COLO668 (cell line): ENCODE measurements around the gene NLGN4X.

Source experiments
- DNase-seq: peaks from one replicate; lab custom pipeline; 2025; ENCODE audit not compliant: unreplicated experiment; lab: John Stamatoyannopoulos, UW

The NLGN4X gene

GRCh38 chrX:6159468-6159867, 69.2 kb downstream of the NLGN4X start:
- DNase-seq: no peak

- DNase-seq: no peak
Observed at GRCh38 chrX:6151971-6152370, 76.7 kb downstream of the NLGN4X start.

- no peak for DNase-seq
Observed at GRCh38 chrX:6149060-6149872, 79.4 kb downstream of the NLGN4X start.

GRCh38 chrX:6134255-6134654, 94.4 kb downstream of the NLGN4X start:
- DNase-seq: no peak

- no peak for DNase-seq
Observed at GRCh38 chrX:6132970-6133369, 95.7 kb downstream of the NLGN4X start.

- DNase-seq: no peak
Observed at GRCh38 chrX:6131287-6131686, 97.4 kb downstream of the NLGN4X start.

GRCh38 chrX:6129195-6129594, 99.5 kb downstream of the NLGN4X start:
- DNase-seq: no peak

GRCh38 chrX:6120329-6120728, 108.3 kb downstream of the NLGN4X start:
- no peak for DNase-seq

- DNase-seq: peak; percentile 1
Observed at GRCh38 chrX:6095469-6095868, 133.2 kb downstream of the NLGN4X start.

GRCh38 chrX:6074532-6074931, 154.1 kb downstream of the NLGN4X start:
- DNase-seq: no peak

- DNase-seq: no peak
Observed at GRCh38 chrX:6071731-6072130, 156.9 kb downstream of the NLGN4X start.

GRCh38 chrX:6067600-6067999, 161.1 kb downstream of the NLGN4X start:
- DNase-seq: no peak

- no peak for DNase-seq
Observed at GRCh38 chrX:6053141-6053540, 175.5 kb downstream of the NLGN4X start.

GRCh38 chrX:6052111-6052745, 176.4 kb downstream of the NLGN4X start:
- no peak for DNase-seq

GRCh38 chrX:6049132-6049531, 179.5 kb downstream of the NLGN4X start:
- DNase-seq: no peak

- DNase-seq: no peak
Observed at GRCh38 chrX:6041630-6042029, 187.0 kb downstream of the NLGN4X start.

- DNase-seq: no peak
Observed at GRCh38 chrX:6029014-6029413, 199.7 kb downstream of the NLGN4X start.

GRCh38 chrX:6026980-6027379, 201.7 kb downstream of the NLGN4X start:
- no peak for DNase-seq

- DNase-seq: no peak
Observed at GRCh38 chrX:6026429-6026828, 202.2 kb downstream of the NLGN4X start.

GRCh38 chrX:6024204-6024603, 204.5 kb downstream of the NLGN4X start:
- DNase-seq: no peak

- peak; percentile 29 for DNase-seq
Observed at GRCh38 chrX:6021316-6022091, 207.2 kb downstream of the NLGN4X start.

- no peak for DNase-seq
Observed at GRCh38 chrX:6019076-6019475, 209.6 kb downstream of the NLGN4X start.
